Stimulated activated CD4-positive, alpha-beta T cell treated with anti-CD3 and anti-CD28 coated beads, Interleukin-1b, Interleukin-23, amount 100 ng/mL, for 24 hours (primary cell): ENCODE data around the gene B4GALT5.

Experiments
- DNase-seq, 4 experiments: peaks; one replicate each; pipeline ENCODE4 v3.0.0-alpha.2; 2020; ENCODE audit warnings: low read depth in 4 of 4, low spot score in 1 of 4

B4GALT5 gene

GRCh38 chr20:49587111-49587570, 126.5 kb downstream of the B4GALT5 start:
- DNase-seq: no peak

- DNase-seq: no peak
Observed at GRCh38 chr20:49585585-49586245, 128.0 kb downstream of the B4GALT5 start.

DNA sequence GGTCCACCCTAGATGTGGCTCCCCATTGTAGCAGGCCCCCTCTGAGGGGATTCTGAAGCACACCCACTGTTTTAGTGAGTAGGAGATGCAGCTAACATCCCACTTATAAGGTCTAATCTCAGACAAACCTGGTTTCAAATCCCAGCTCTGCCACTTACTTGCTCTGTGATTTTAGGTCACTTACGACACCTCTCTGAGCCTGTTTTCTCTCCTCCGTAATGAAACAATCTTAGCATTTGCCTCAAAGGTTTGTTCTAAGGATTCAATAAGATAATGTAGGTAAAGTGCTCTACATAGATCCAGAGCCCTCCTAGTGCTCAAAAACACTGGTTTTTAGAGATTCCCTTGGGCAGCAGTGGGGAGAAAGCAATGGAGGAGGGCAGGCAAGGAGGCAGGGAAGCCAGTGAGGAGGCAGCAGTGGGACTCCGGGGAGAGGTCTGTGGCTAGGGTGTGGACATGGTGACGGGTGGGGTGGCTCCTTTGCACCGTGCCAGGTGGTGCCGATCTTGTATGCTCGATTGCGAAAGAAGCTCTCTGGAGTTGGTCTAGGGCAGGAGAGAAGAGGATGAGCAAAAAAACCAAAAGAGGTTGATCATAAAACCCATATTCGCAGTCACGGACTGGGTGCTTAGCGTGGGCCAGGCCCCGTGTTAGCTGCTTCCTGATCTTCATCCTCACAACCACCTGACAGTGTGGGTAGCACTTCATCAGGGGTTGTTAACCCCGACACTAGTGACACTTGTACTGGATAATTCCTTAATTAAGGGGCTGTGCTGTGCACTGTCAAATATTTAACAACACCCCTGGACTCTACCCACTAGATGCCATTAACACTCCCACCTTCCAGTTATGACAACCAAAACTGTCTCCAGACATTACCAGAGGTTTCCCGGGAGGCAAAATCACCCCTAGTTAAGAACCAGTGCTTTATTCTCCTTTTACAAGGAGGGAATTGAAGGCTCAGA, 129.0 kb downstream of the B4GALT5 start:
- no peak for DNase-seq

- DNase-seq: no peak
Observed at GRCh38 chr20:49583669-49584417, 129.8 kb downstream of the B4GALT5 start.

- DNase-seq: no peak
Observed at GRCh38 chr20:49583343-49583668, 130.4 kb downstream of the B4GALT5 start.
